ENCODE measurements around the gene ANKRD66. TPM values are rescaled to one million over a fixed set of nuclear protein-coding genes. Genes with fewer than 3 reads are reported as not detected.

Gene ANKRD66
- total RNA-seq, 1 donor = not detected

DNA sequence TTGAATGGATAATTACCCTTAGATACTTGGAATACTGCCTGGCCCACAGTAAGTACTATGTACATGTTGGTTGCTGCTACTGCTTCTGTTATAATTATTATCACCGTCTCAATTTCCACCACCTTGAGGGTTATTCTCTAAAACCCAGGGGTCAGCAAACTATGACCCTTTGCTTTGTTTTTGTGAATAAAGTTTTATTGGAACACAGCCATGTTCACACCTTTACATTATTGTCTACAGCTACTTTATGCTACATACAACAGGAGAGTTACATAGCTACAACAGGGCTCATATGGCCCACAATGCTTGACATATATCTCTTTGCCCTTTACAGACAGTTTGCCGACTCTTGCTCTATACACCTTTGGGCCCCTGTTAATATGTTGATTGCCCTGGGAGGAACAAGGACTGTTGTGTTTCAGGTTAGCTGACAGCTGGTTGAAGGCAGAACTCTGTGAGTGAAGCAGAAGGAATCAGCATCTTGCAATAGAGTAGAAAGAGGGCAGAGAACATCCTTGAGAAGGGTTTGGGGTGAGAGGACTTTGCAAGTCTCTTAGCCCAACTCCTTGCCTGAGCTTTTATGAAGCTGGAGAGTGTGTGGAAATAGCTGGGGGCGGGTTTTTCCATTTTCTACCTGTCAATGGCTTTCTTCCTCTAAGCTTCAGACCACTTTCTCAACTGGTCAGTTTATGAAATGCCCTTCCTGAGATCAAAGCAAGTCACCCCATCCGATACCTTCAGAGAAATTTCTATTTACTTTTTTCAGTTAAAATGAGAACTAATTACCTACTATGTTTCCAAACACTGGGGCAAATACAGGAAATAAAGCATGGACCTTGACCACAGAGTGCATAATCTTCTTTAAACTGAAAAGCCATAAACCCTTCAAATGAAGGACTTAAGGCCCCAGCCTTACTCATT, 43.0 kb downstream of the ANKRD66 start:
- H3K4me3 ChIP-seq (ENCODE audit: low read depth, low read length) = no peak overlapping the region
- DNase-seq (ENCODE audit: low read depth) = no peak
- TF ChIP-seq, protein P1, sequence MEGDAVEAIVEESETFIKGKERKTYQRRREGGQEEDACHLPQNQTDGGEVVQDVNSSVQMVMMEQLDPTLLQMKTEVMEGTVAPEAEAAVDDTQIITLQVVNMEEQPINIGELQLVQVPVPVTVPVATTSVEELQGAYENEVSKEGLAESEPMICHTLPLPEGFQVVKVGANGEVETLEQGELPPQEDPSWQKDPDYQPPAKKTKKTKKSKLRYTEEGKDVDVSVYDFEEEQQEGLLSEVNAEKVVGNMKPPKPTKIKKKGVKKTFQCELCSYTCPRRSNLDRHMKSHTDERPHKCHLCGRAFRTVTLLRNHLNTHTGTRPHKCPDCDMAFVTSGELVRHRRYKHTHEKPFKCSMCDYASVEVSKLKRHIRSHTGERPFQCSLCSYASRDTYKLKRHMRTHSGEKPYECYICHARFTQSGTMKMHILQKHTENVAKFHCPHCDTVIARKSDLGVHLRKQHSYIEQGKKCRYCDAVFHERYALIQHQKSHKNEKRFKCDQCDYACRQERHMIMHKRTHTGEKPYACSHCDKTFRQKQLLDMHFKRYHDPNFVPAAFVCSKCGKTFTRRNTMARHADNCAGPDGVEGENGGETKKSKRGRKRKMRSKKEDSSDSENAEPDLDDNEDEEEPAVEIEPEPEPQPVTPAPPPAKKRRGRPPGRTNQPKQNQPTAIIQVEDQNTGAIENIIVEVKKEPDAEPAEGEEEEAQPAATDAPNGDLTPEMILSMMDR (IDR thresholded peaks at IDR 0.05; ENCODE audit: insufficient read depth, low read length) = no peak

DNA sequence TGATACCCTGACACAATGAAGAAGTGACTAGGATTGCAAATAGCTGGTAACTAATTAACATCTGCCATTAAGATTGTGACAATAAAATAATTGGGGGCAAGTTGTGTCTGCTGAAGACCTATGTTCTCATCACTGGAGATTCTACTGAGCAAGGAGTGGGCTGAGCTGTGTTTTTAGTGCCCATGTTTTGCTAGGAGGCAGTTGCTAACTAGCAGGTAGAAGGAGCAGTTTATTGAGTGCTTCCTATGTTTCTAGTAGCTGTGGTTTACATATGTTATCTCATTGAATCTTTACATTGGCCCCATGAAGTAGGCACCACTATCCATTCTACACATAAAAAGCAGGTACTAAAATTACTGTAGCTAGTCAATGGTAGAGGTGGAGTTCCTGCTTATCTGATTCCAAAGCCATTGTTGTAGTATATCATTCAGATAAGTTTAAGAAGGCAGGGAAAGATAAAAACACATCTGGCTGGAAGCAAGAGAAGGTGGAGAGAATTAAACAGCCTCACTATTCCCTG, 43.7 kb downstream of the ANKRD66 start:
- no peak for DNase-seq (ENCODE audit: low read depth)

DNA sequence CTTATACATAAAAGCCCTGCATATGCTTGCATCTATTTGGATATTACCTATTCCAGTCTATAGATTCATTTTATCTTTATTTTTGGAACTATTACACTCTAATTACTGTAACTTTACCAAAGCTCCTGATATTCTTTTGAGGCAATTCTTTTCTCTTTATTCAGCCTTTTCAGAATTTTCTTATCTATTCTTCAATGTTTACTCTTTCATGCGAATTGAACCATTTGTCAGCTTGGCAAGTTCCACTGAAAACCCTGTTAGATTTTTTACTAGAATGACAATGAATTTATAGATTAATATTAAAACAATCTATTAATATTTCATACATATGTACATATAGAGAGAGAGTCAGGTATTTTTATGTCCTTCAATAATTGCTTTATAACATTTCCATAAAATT, 45.9 kb downstream of the ANKRD66 start:
- no peak overlapping the region for H3K4me3 ChIP-seq (ENCODE audit: low read depth, low read length)
- DNase-seq (ENCODE audit: low read depth) = no peak
- TF ChIP-seq, protein P1 (IDR thresholded peaks at IDR 0.05; ENCODE audit: insufficient read depth, low read length) = no peak

More for the DNA sequence above, 43.7 kb downstream of the ANKRD66 start:
- TF ChIP-seq, protein P1 (IDR thresholded peaks at IDR 0.05; ENCODE audit: insufficient read depth, low read length) = no peak
- H3K4me3 ChIP-seq (ENCODE audit: low read depth, low read length) = no peak overlapping the region

DNA sequence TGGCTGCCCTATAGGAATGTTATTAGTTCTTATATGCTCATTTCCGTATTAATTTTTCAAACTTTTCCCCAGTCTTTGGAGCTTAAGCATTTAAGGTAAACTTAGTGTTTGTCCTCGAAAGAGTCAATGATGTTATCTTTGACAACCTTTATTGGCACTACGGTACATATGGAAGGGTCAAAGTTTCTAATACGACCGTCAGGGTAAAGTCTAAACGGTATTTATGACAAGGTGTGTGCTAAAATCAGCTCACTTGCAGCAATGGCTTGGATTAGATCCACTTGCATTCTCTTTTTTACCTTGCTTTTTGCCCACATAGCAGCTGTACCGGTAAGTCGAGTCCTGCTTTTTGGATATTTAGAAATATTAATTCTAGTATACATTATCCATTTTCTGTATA, 46.4 kb downstream of the ANKRD66 start, which contains the start of gene MEP1A:
Gene MEP1A, plus strand, starts transcription at position 252 of the 400 bp plus-strand sequence. Its CDS starts 10 bp downstream, at position 262.
- H3K4me3 ChIP-seq (ENCODE audit: low read depth, low read length) = no peak within 1 kb of the TSS
- TF ChIP-seq, protein P1 (IDR thresholded peaks at IDR 0.05; ENCODE audit: insufficient read depth, low read length) = no peak
- no peak for DNase-seq (ENCODE audit: low read depth)

DNA sequence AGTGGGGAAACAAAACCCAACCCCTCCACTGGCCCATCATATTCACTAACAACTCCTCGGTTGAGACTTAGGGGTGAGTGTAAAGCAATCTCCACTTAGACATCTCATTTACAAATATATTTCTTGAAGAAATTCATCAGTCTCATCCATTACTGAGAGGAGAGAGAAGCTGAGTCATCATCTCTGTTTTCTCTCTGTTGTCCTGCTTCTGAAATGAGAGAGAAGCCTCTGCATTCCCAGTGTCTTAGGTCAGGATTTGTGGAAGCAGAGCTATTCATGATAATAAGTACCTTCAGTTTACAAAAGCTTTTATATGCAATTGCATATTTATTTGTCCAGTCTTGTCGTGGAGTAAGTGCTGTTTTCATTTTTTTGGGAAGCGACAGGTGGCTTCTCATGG, 47.3 kb downstream of the ANKRD66 start:
- no peak for DNase-seq (ENCODE audit: low read depth)
- no peak overlapping the region for H3K4me3 ChIP-seq (ENCODE audit: low read depth, low read length)
- TF ChIP-seq, protein P1 (IDR thresholded peaks at IDR 0.05; ENCODE audit: insufficient read depth, low read length) = no peak

DNA sequence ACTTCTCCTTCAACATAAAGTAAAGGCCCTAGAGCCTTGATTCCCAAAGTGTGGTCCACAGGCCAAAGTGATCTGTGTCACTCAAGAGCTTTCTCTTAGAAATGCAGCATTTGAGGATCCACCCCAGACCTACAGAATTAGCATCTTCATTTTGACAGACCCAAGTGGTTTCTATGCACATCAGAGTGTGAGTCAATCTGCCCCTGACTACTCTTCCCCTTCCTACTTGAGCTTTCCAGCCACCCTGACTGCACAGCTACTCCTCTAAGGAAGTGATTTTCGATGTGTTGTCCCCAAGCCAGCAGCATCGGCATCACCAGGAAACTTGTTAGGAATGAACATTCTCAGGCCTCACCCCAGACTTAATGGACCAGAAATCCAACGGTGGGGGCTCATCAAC, 49.1 kb downstream of the ANKRD66 start:
- TF ChIP-seq, protein P1 (IDR thresholded peaks at IDR 0.05; ENCODE audit: insufficient read depth, low read length) = no peak
- H3K4me3 ChIP-seq (ENCODE audit: low read depth, low read length) = no peak overlapping the region
- no peak for DNase-seq (ENCODE audit: low read depth)
